Cardiac septum (tissue), 1 donor: Measurements from ENCODE around the gene LILRA6. TPM values are rescaled to one million over a fixed set of nuclear protein-coding genes. Genes with fewer than 3 reads are reported as not detected.

Experiments
- DNase-seq: peaks from one replicate; pipeline ENCODE4 v3.0.0-alpha.2; 2020; ENCODE audit warnings: low spot score
- intact Hi-C: fragments of 100-400 bp; cut with DNase I; formaldehyde crosslinking; loops from one replicate; pipeline ENCODE4 v1.14.0; 2022
- microRNA-seq: library from miRNA; unstranded; fragments of <30 nt; microRNA quantifications from one replicate; pipeline ENCODE4 v1.2.0, GENCODE V29; 2020
- total RNA-seq: library from RNA; stranded (reverse); fragmentation: NEBNext Ultra II Directional; extraction: Animal tissue kit (Norgen Biotek cat#: 25700); gene quantifications from one replicate; pipeline ENCODE4 v1.2.1, GENCODE V29; 2021
- donor health status: DM: no; HTN: no; CAD: no.

LILRA6 gene
- total RNA-seq, 1 donor from 2014 or later: 2.7 TPM

- intact Hi-C loops: no loop called here
- DNase-seq: no peak
These were observed 49.6 kb downstream of the LILRA6 start for GRCh38 chr19:54193011-54193410.

- DNase-seq: no peak
- intact Hi-C loops: loop anchor here (1.0 to 2.0 kb wide), 2 partner anchors 8 to 13 kb away; partner anchors contain the start of gene RPS9
These were observed 50.7 kb downstream of the LILRA6 start for GRCh38 chr19:54191811-54192453.

GRCh38 chr19:54191011-54191810 is 51.4 kb downstream of the LILRA6 start, which contains the start of gene TSEN34:
Gene TSEN34 (plus strand): TSS chr19:54191308. CDS start chr19:54191365, 57 bp downstream.
- peak; percentile 96 for DNase-seq
- intact Hi-C loops: loop anchor here (1.0 to 2.0 kb wide), 2 partner anchors 9 to 14 kb away; partner anchors contain the start of gene RPS9

- intact Hi-C loops: loop anchor here (1.0 to 2.0 kb wide), 2 partner anchors 10 to 14 kb away; partner anchors contain the start of gene RPS9
These were observed 52.0 kb downstream of the LILRA6 start for GRCh38 chr19:54190503-54191010.

GRCh38 chr19:54189735-54190502 is 52.7 kb downstream of the LILRA6 start:
- DNase-seq: peak; percentile 100
- intact Hi-C loops: loop anchor here (2.0 kb wide), 1 partner anchor 15 kb away; no protein-coding TSS in a partner anchor

More at GRCh38 chr19:54190503-54191010, 52.0 kb downstream of the LILRA6 start:
- DNase-seq: peak; percentile 100

- intact Hi-C loops: no loop called here
- no peak for DNase-seq
These were observed 53.4 kb downstream of the LILRA6 start, which contains the start of gene MBOAT7 for GRCh38 chr19:54189145-54189734. Gene MBOAT7 (minus strand): TSS chr19:54189580. CDS start chr19:54188508, 1,072 bp downstream.

- intact Hi-C loops: no loop called here
- DNase-seq: peak; percentile 85
These were observed 54.2 kb downstream of the LILRA6 start for GRCh38 chr19:54188215-54188871.

GRCh38 chr19:54186934-54187381 is 55.6 kb downstream of the LILRA6 start:
- DNase-seq: no peak
- intact Hi-C loops: no loop called here

Small RNA genes lying within 50 kb of the gene (microRNA-seq; reads per million reads assigned to microRNA genes)
- not detected for gene MIR4752

Other genes with a start within 250 kb of the LILRA6 start
- gene VSTM1, start 178.9 kb downstream of the LILRA6 start, total RNA-seq: not detected
- gene TARM1, start 161.4 kb downstream of the LILRA6 start, total RNA-seq: not detected
- 1.2 TPM for gene OSCAR, start 142.0 kb downstream of the LILRA6 start, total RNA-seq
- gene NDUFA3, start 139.9 kb downstream of the LILRA6 start, total RNA-seq: 283 TPM
- 15.2 TPM for gene TFPT, start 127.1 kb downstream of the LILRA6 start, total RNA-seq
- gene PRPF31, start 127.0 kb downstream of the LILRA6 start, total RNA-seq: 34.0 TPM
- gene CNOT3, start 105.0 kb downstream of the LILRA6 start, total RNA-seq: 22.3 TPM
- gene LENG1, start 83.1 kb downstream of the LILRA6 start, total RNA-seq: 8.3 TPM
- 4.3 TPM for gene TMC4, start 69.6 kb downstream of the LILRA6 start, total RNA-seq
- 24.3 TPM for gene MBOAT7, start 53.2 kb downstream of the LILRA6 start, total RNA-seq
- gene TSEN34, start 51.5 kb downstream of the LILRA6 start, total RNA-seq: 22.6 TPM
- gene RPS9, start 41.9 kb downstream of the LILRA6 start, total RNA-seq: 615 TPM
- 2.7 TPM for gene LILRB3, start 19.8 kb downstream of the LILRA6 start, total RNA-seq
- 4.4 TPM for gene LILRB5, start 14.5 kb upstream of the LILRA6 start, total RNA-seq
- gene LILRB2, start 38.3 kb upstream of the LILRA6 start, total RNA-seq: 2.8 TPM
- 2.1 TPM for gene LILRA5, start 70.4 kb upstream of the LILRA6 start, total RNA-seq
- not detected for gene LILRA4, start 96.4 kb upstream of the LILRA6 start, total RNA-seq
- gene LAIR1, start 122.1 kb upstream of the LILRA6 start, total RNA-seq: 5.1 TPM
- gene TTYH1, start 172.7 kb upstream of the LILRA6 start, total RNA-seq: 1.3 TPM
- gene LENG8, start 206.4 kb upstream of the LILRA6 start, total RNA-seq: 86.5 TPM
- gene LENG9, start 221.0 kb upstream of the LILRA6 start, total RNA-seq: 2.9 TPM
- gene CDC42EP5, start 230.5 kb upstream of the LILRA6 start, total RNA-seq: 14.2 TPM